Kidney (tissue), 14 donors: ENCODE measurements around the gene GLT6D1. TPM values are rescaled to one million over a fixed set of nuclear protein-coding genes. Genes with fewer than 3 reads are reported as not detected.

Source experiments
- DNase-seq, 5 donors: peaks; one replicate each; pipeline ENCODE4 v3.0.0-alpha.2; 2013 to 2020
- FAIRE-seq: peaks from 2 replicates; lab custom pipeline; 2012; peaks lifted over from hg19 to GRCh38; lab: Jason Lieb, UNC
- H3K27ac ChIP-seq, 2 donors: one replicate each; pipeline ENCODE4 v1.7.0; 2013; ENCODE audit warnings: low read depth in 2 of 2, low read length in 2 of 2, inconsistent platforms in 1 of 2
- H3K27me3 ChIP-seq: one replicate; pipeline ENCODE4 v1.7.1; 2013; ENCODE audit warnings: low read length, inconsistent platforms; ENCODE audit not compliant: control insufficient read depth, insufficient read depth
- H3K36me3 ChIP-seq, 3 donors: one replicate each; pipeline versions ENCODE4 v1.7.0 to v1.7.1; 2013; ENCODE audit warnings: low read length in 3 of 3, control low read depth in 1 of 3, inconsistent platforms in 1 of 3; ENCODE audit not compliant: insufficient read depth in 3 of 3, control insufficient read depth in 2 of 3
- H3K4me1 ChIP-seq, 3 donors: one replicate each; pipeline versions ENCODE4 v1.7.0 to v1.7.1; 2013; ENCODE audit warnings: low read length in 3 of 3, inconsistent platforms in 1 of 3, low read depth in 1 of 3; ENCODE audit not compliant: control insufficient read depth in 2 of 3, insufficient read depth in 2 of 3
- H3K4me3 ChIP-seq, 3 donors: one replicate each; pipeline versions ENCODE4 v1.7.0 to v1.8.1; 2013; ENCODE audit warnings: low read length in 3 of 3, control low read depth in 1 of 3, inconsistent platforms in 1 of 3
- H3K9ac ChIP-seq, 3 donors: one replicate each; pipeline versions ENCODE4 v1.7.0 to v1.7.1; 2013; ENCODE audit warnings: low read length in 3 of 3, control low read depth in 1 of 3, inconsistent platforms in 1 of 3
- H3K9me3 ChIP-seq, 3 donors: one replicate each; pipeline versions ENCODE4 v1.7.0 to v1.7.1; 2013; ENCODE audit warnings: low read length in 3 of 3, control low read depth in 1 of 3, inconsistent platforms in 1 of 3; ENCODE audit not compliant: control insufficient read depth in 2 of 3, insufficient read depth in 1 of 3
- CTCF ChIP-seq: IDR thresholded peaks from 3 replicates; pipeline ENCODE4 v1.5.1; 2012; ENCODE audit warnings: mild to moderate bottlenecking, moderate library complexity, borderline replicate concordance; ENCODE audit not compliant: insufficient read depth; ENCODE audit errors: extremely low read depth
- intact Hi-C: fragments of 100-400 bp; cut with DNase I; formaldehyde crosslinking; loops from one replicate; pipeline ENCODE4 v1.11.1; 2022
- polyA plus RNA-seq: library from polyadenylated mRNA; stranded (reverse); fragments of 350-450 nt; fragmentation: Illumina TruSeq; extraction: RNeasy Lipid Tissue Mini Kit (QIAGEN cat#74804); gene quantifications from one replicate; pipeline ENCODE4 v1.2.3, GENCODE V29; 2014; ENCODE audit warnings: low read depth, low replicate concordance; ENCODE audit not compliant: insufficient read depth
- total RNA-seq: library from RNA; stranded (reverse); fragmentation: NEBNext Ultra II Directional; extraction: Animal tissue kit (Norgen Biotek cat#: 25700); gene quantifications from one replicate; pipeline ENCODE4 v1.2.1, GENCODE V29; 2021
- donor health status: control.
- donor health status: control.
- donor health status: control.
- donor health status: control.
- donor health status: control.
- donor health status: DM: yes; HTN: yes; CAD: no.
- donor health status: Normal renal cell carcinoma (clear cell type).

GLT6D1 gene
- total and polyA plus RNA-seq, 2 donors from 2014 or later = not detected

- no peaks in the 10 kb centered on the region for H3K27me3 ChIP-seq
- no peaks in the 10 kb centered on the region for H3K36me3 ChIP-seq
- no peak for TF ChIP-seq CTCF
- FAIRE-seq = no peak
- no peaks in the 10 kb centered on the region for H3K4me1 ChIP-seq
- H3K4me3 ChIP-seq = no peak overlapping the region
- H3K9ac ChIP-seq = no peak overlapping the region
- intact Hi-C loops = no loop called here
- no peaks in the 10 kb centered on the region for H3K9me3 ChIP-seq
- DNase-seq = peak in 1 of 5 donors; percentile 11
- no peak overlapping the region for H3K27ac ChIP-seq
These were observed 25.2 kb downstream of the GLT6D1 start for GRCh38 chr9:135613946-135614805.

DNA sequence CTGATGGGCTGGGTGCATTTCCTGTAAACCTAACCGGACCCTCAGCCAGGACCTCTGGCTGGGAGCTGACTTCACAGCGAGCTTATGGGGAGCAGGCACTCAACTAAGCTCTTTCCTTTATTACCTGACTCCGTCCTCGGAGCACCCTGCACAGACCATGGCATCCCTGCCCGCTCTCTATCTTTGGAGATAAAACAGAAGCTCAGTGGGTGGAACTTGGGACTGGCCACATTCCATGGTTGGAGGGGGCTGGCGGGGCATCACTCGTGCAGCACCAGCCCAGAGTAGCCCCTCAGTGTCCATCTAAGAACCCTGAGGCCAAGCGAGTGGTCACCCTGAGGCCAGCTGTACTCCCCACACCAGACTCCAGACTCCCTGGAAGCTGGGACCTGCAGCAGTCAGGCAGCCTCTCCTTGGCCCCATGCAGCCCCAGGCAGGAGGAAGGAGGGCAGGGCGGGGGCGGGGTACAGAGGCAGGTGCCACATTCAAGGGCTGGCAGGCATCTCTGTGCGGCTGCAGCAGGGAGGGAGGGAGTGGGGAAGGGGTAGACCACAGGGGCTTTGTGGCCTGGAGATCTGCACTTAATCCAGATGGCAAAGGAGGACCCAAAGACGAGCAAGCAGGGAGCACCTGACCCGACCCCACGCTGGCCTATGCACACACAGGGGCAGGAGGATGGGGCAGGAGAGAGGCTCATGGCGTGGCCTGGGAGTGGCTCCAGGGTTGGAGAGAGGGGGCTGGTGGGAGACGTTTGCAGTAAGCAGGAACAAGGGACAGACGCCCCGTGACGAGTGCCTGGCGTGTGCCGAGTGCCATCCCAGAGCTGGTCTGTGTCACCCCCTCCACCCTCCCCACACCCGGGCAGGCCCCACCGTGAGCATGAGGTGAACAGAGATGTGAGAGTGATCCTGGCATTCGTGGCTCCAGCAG is 26.1 kb downstream of the GLT6D1 start:
- H3K9me3 ChIP-seq = no peaks in the 10 kb centered on the region
- intact Hi-C loops = no loop called here
- FAIRE-seq = no peak
- no peak overlapping the region for H3K4me3 ChIP-seq
- no peak overlapping the region for H3K9ac ChIP-seq
- no peak for TF ChIP-seq CTCF
- no peak for DNase-seq
- H3K27me3 ChIP-seq = no peaks in the 10 kb centered on the region
- H3K4me1 ChIP-seq = no peaks in the 10 kb centered on the region
- H3K27ac ChIP-seq = no peak overlapping the region
- H3K36me3 ChIP-seq = no peaks in the 10 kb centered on the region

GRCh38 chr9:135612437-135612836 is 26.9 kb downstream of the GLT6D1 start:
- Histone ChIP-seq H3K4me3 (no peak overlapping the region), H3K9ac (no peak overlapping the region), H3K4me1 (no peaks in the 10 kb centered on the region), H3K9me3 (no peaks in the 10 kb centered on the region), H3K36me3 (no peaks in the 10 kb centered on the region), H3K27ac (no peak overlapping the region), H3K27me3 (no peaks in the 10 kb centered on the region)
- FAIRE-seq (no peak), DNase-seq (no peak)
- intact Hi-C loops = no loop called here
- no peak for TF ChIP-seq CTCF
